HG03378 (cell line): ENCODE measurements around the gene HLF.

Source experiments
- ATAC-seq: cut with Tn5 transposase; IDR thresholded peaks from one replicate; pipeline ENCODE4 v1.9.1; 2021; ENCODE audit warnings: mild to moderate bottlenecking, moderate library complexity; ENCODE audit not compliant: unreplicated experiment

Gene HLF

GRCh38 chr17:55350825-55351205, 86.1 kb downstream of the HLF start:
- no peak for ATAC-seq

DNA sequence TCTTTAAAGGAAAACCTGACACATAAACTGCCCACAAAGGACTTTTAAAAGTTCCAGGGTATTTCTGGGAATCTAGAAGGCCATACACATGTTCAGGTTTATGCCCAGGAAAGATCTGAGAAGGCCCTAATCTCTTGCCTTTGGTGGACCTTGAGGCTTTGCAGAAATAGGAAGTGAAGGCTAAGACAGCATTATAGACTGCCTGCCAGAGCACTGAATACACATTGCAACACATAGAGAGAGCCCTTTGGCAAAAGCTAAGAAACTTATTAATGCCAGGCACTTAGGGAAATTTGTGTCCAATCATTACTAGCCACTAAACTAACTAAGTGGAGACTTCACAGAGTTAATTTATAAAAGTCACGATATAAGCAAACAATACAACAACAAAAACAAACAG, 86.5 kb downstream of the HLF start:
- no peak for ATAC-seq

DNA sequence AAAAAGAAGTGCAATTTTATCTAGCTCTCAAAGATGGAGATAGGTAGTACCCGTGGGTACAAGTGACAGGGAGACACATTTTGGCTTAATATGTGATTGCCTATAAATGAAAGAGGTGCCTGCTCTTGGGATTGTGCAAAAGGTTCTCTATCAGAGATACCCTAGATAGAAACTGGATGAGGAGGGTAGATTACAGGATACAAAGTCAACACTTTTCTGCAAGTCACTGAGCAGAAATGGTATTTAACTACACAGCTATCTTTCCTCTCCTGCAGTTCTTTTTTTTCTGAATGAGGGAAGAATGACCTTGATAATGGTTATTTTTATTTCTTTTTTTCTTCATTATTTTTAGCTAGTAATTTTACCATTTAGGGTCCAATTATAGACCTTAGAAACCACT, 89.2 kb downstream of the HLF start:
- no peak for ATAC-seq

DNA sequence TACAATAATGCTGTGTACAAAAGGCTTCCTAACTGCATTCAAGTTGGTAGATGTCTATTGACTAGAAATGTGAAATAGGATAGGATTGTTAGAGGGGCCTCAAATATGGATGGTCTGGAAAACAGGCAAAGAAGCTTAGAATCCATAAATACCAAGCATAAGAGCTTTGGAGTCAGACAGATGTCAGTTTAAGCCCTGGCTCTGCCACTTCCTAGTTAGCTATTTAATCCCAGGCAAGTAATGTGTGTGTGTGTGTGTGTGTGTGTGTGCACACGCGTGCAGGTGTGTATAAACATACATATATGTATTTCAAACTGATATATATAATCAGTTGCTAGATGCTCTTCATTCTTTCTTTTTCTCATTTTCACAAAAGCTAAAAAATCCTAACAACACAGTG, 90.2 kb downstream of the HLF start:
- no peak for ATAC-seq

DNA sequence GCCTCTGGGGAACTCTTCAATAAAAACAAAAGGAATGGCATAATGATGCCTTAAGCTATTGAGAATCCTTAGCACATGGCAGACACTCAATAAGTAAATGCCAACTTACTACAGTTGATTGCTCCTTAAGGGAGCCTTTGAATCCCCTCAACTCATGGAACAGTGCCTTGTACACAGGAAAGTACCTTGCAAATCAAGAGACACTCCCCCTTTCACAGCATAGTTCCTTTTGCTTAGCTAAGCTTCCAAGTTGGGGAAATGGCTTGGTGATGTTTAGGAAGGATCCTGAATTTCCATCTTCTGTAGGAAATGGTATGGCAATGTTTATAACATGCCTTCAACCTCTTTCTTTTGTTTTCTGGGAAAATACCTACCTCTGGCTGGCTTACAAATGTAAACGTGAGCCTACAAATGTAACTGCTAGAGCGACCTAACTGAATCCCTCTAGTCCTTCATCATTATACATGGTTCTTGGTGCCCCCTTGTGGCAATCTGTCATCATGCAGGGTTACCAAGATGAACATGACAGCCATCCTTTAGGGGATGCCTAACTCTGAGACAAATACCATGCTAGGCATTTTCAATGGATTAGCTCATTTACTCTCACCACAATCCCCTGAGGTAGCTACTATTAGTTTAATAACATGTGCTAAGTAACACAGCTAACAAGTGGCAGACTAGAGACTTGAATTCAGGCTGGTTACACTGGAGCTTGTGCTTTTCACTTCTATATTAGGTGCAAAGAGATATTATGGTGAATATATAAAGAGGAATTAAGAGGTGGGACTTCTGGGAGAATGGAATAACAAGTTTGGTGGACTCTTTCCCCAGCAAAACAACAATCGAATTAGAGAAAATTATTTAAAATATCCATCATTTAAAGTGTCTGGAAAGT, 91.9 kb downstream of the HLF start:
- ATAC-seq: peak; percentile 95

- ATAC-seq: no peak
Observed at GRCh38 chr17:55360971-55361370, 96.2 kb downstream of the HLF start.

- ATAC-seq: no peak
Observed at GRCh38 chr17:55363033-55363432, 98.3 kb downstream of the HLF start.

GRCh38 chr17:55366020-55366481, 101.3 kb downstream of the HLF start:
- ATAC-seq: no peak

DNA sequence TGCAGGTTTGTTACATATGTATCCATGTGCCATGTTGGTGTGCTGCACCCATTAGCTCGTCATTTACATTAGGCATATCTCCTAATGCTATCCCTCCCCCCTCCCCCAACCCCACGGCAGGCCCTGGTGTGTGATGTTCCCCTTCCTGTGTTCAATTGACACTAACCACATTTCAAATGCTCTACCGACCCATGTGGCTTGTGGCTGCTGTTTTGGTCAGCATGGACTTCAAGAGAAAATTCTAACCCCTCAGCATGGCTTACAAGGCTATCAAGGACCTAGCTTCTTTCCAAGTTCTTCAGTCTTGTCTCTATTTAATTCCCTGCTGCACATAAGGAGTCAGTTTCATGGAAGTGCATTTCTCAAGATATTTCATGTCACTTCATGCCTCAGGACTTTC, 103.9 kb downstream of the HLF start:
- no peak for ATAC-seq
